ENCODE measurements around the gene SGCA. TPM values are rescaled to one million over a fixed set of nuclear protein-coding genes. Genes with fewer than 3 reads are reported as not detected.

SGCA gene
- total and polyA plus RNA-seq, 2 of the 8 experiments (the other 6 are each of a cell fraction or from before 2014, with no cell fraction given), result 0.12 TPM; not detected in 1

- TF ChIP-seq CHD7 (IDR thresholded peaks at IDR 0.05; ENCODE audit: insufficient replicate concordance, low read length) (no peak), SP1 (IDR thresholded peaks at IDR 0.05; ENCODE audit: low read depth, low read length) (peak; percentile 70; the same call in 1 of the 2 replicates), RBBP5 (IDR thresholded peaks at IDR 0.05; ENCODE audit: borderline replicate concordance, low read depth, low read length) (no peak), MAX (IDR thresholded peaks at IDR 0.05) (0 out of 2 replicates have a peak, but pooled peaks have one; percentile 6), KDM4A (IDR thresholded peaks at IDR 0.05; ENCODE audit: low read depth, low read length, severe bottlenecking) (peak; percentile 31), USF2 (IDR thresholded peaks at IDR 0.05; ENCODE audit: low read length) (no peak), SIX5 (IDR thresholded peaks at IDR 0.05; ENCODE audit: low read depth, low read length) (no peak)
Measured at GRCh38 chr17:50151041-50151936, 14.5 kb upstream of the SGCA start (continued).
